DOHH2 (cell line): ENCODE measurements around the gene NPFF.

Source experiments
- H3F3A ChIP-seq: fragments of 200-600 bp; sonication (generic), shearing (Covaris generic); 2 replicates; pipeline ENCODE4 v1.6.0; 2016; ENCODE audit warnings: antibody characterized with exemption, mild to moderate bottlenecking; ENCODE audit not compliant: control insufficient read depth, insufficient read depth
- H3K27ac ChIP-seq: fragments of 200-600 bp; sonication (generic); 2 replicates; pipeline ENCODE4 v1.5.1; 2014; ENCODE audit warnings: low read depth, mild to moderate bottlenecking, low read length, moderate library complexity
- H3K27me3 ChIP-seq: fragments of 200-600 bp; sonication (generic); 2 replicates; pipeline ENCODE4 v1.6.1; 2014; ENCODE audit warnings: mild to moderate bottlenecking, low read length, mixed read lengths; ENCODE audit not compliant: control insufficient read depth
- H3K36me3 ChIP-seq: fragments of 200-600 bp; sonication (generic); 2 replicates; pipeline ENCODE4 v1.6.1; 2014; ENCODE audit warnings: mild to moderate bottlenecking, low read length, moderate library complexity, mixed read lengths; ENCODE audit not compliant: control insufficient read depth
- H3K4me1 ChIP-seq: fragments of 200-600 bp; sonication (generic); 2 replicates; pipeline ENCODE4 v1.6.1; 2014; ENCODE audit warnings: mild to moderate bottlenecking, low read length, mixed read lengths; ENCODE audit not compliant: control insufficient read depth
- H3K4me2 ChIP-seq: fragments of 200-600 bp; sonication (generic); 2 replicates; pipeline ENCODE4 v1.6.0; 2014; ENCODE audit warnings: mild to moderate bottlenecking, low read length, moderate library complexity
- H3K4me3 ChIP-seq: fragments of 200-600 bp; sonication (generic); 2 replicates; pipeline ENCODE4 v1.5.1; 2014; ENCODE audit warnings: mild to moderate bottlenecking, low read length, mixed read lengths
- H3K79me2 ChIP-seq: fragments of 200-600 bp; sonication (generic); 2 replicates; pipeline ENCODE4 v1.6.1; 2014; ENCODE audit warnings: mild to moderate bottlenecking, low read length, mixed read lengths; ENCODE audit not compliant: control insufficient read depth
- H3K9me2 ChIP-seq: fragments of 200-600 bp; sonication (generic); replicated peaks from 2 replicates; pipeline ENCODE4 v1.6.1; 2014; ENCODE audit warnings: mild to moderate bottlenecking, low read length, mixed read lengths; ENCODE audit not compliant: control insufficient read depth
- H3K9me3 ChIP-seq: fragments of 200-600 bp; sonication (generic); 2 replicates; pipeline ENCODE4 v1.6.1; 2014; ENCODE audit warnings: antibody characterized with exemption, low read length, mixed read lengths; ENCODE audit not compliant: control insufficient read depth, insufficient read depth
- H4K20me1 ChIP-seq: fragments of 200-600 bp; sonication (generic); 2 replicates; pipeline ENCODE4 v1.6.0; 2014; ENCODE audit warnings: low read depth, mild to moderate bottlenecking, antibody characterized with exemption, low read length, moderate library complexity; ENCODE audit not compliant: control insufficient read depth, insufficient read depth
- EZH2phosphoT487 ChIP-seq: fragments of 200-600 bp; sonication (generic); IDR thresholded peaks from 2 replicates; pipeline ENCODE4 v1.6.1; 2017; ENCODE audit warnings: borderline replicate concordance, mild to moderate bottlenecking, antibody characterized with exemption, low read length, moderate library complexity, mixed read lengths
- TF ChIP-seq, protein P1 (sequence below): fragments of 200-600 bp; sonication (generic); IDR thresholded peaks from one replicate; pipeline ENCODE4 v1.5.1; 2014; ENCODE audit warnings: antibody characterized with exemption, mild to moderate bottlenecking, low read depth, low read length; ENCODE audit not compliant: poor library complexity, severe bottlenecking

Gene NPFF, protein sequence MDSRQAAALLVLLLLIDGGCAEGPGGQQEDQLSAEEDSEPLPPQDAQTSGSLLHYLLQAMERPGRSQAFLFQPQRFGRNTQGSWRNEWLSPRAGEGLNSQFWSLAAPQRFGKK

DNA sequence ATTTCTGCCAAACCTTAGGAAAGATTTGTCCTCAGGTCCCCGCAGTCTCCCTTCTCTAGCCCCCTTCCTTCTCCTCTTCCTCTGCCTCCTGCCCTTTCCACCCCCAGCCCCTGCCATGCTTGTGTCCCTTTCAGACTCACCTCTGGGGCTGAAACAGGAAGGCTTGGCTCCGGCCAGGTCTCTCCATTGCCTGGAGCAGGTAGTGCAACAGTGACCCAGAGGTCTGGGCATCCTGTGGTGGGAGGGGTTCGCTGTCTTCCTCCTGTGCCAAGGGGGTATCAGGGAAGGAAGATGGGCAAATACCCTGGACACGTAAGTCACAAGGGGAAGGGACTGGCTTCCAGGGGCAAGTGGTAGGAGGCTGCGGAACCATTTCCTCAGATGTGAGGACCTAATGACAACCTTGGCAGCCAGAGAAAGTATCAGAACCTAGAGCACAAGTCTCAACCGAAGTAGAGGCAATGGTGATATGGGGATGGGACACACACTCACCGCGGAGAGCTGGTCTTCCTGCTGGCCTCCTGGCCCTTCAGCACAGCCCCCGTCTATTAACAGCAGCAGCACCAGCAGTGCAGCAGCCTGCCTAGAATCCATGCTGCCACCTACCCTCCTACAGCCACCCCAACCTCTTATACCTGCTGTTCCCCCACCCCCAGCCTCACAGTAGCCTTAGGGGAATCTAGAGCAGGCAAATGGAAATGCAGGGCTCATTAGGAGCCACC, at the start of gene NPFF:
Gene NPFF (minus strand): TSS at position 604 of the 722 bp plus-strand sequence. CDS start 10 bp downstream, at position 594.
- no peaks in the 10 kb centered on the region for H3K27me3 ChIP-seq
- peaks cover 23% of the 10 kb centered on the region; the same call in 1 of the 2 replicates for H3K36me3 ChIP-seq
- H3K4me1 ChIP-seq, result peaks cover 14% of the 10 kb centered on the region
- no peak within 1 kb of the TSS for H3K4me2 ChIP-seq
- H3K4me3 ChIP-seq, result no peak within 1 kb of the TSS
- H3K9me2 ChIP-seq, result no peaks in the 10 kb centered on the region
- no peak for TF ChIP-seq EZH2phosphoT487
- TF ChIP-seq, protein P1, sequence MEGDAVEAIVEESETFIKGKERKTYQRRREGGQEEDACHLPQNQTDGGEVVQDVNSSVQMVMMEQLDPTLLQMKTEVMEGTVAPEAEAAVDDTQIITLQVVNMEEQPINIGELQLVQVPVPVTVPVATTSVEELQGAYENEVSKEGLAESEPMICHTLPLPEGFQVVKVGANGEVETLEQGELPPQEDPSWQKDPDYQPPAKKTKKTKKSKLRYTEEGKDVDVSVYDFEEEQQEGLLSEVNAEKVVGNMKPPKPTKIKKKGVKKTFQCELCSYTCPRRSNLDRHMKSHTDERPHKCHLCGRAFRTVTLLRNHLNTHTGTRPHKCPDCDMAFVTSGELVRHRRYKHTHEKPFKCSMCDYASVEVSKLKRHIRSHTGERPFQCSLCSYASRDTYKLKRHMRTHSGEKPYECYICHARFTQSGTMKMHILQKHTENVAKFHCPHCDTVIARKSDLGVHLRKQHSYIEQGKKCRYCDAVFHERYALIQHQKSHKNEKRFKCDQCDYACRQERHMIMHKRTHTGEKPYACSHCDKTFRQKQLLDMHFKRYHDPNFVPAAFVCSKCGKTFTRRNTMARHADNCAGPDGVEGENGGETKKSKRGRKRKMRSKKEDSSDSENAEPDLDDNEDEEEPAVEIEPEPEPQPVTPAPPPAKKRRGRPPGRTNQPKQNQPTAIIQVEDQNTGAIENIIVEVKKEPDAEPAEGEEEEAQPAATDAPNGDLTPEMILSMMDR, result no peak
- H3K27ac ChIP-seq, result no peak within 1 kb of the TSS
- peaks cover 13% of the 10 kb centered on the region for H3K79me2 ChIP-seq
- no peaks in the 10 kb centered on the region for H3K9me3 ChIP-seq
- no peaks in the 10 kb centered on the region for H4K20me1 ChIP-seq
- peaks cover 3% of the 10 kb centered on the region; the same call in 1 of the 2 replicates for H3F3A ChIP-seq

DNA sequence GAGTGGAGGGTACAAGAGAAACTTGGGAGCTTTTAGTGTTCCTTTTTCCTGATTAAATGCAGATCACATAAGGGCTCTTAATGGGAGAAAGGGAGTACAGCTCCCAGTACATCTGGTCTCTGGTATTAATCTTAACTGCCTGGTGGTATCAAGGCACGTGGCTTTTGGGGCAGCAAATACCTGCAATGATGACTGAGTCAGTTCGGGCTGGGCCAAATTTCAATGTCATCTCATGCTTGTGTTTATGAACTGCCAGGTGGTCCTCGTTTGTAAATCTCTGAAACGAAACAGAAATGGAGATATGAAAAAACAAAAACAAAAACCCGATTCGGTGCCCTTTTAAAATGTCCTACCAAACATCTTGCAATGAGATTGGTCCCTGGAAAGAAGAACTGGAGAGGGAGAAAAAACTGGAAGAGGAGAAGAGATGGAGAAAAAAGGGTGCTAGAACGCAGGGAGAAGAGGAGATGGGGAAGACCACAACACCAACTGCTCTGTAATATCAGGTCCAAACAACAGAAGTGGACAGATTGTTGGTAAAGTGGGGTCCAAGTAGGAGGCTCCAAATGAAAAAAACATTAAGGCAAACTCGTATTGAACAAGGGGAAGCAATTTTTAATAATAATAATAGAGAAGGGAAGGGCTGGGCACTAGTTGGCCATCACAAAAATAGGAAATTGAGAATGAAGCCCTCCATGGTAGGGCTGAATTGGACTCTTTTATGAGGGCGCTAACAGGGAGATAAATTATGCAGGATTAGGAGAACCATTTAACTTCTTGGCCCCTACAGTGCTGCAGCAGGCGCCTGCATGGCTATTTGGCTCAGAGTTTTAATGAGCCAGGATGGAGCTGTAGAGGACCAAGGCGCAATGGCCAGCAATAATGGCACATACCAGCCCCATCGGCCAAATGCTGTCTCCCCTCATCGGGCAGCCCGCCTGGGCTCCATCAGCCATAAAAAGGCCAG, 45.4 kb upstream of the NPFF start:
- H3K4me2 ChIP-seq, result no peak overlapping the region
- H3K79me2 ChIP-seq, result no peaks in the 10 kb centered on the region

DNA sequence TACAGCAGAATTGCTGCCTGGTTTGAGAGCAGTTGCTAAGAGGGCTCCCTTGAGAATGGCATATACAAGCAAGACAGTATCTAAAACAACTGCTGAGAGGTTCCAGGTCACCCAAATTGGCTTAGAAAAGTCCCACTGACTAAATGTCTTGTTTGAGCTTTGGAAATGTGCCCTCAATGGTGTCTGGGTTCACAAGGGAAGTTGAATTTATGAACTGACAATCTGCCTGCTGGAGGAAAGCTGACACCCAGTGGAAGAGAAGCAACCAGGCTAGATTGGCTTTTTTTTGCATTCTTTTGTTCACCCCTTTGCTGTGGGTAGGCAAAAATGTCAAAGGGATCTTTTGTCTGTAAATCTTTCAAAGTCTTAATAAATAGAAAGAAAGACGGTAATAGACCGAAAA, 44.6 kb upstream of the NPFF start:
- H3K4me3 ChIP-seq, result no peak overlapping the region

More for the DNA sequence above, 45.4 kb upstream of the NPFF start:
- Histone ChIP-seq H3K4me1 (no peaks in the 10 kb centered on the region), H4K20me1 (no peaks in the 10 kb centered on the region), H3K4me3 (no peak overlapping the region), H3K27ac (no peak overlapping the region), H3F3A (no peaks in the 10 kb centered on the region), H3K9me2 (no peaks in the 10 kb centered on the region), H3K9me3 (no peaks in the 10 kb centered on the region), H3K36me3 (no peaks in the 10 kb centered on the region), H3K27me3 (no peaks in the 10 kb centered on the region)
- TF ChIP-seq, protein P1, result no peak
- no peak for TF ChIP-seq EZH2phosphoT487

More for the DNA sequence above, 44.6 kb upstream of the NPFF start:
- no peaks in the 10 kb centered on the region for H3K79me2 ChIP-seq
- no peak overlapping the region for H3K4me2 ChIP-seq
- H3K36me3 ChIP-seq, result no peaks in the 10 kb centered on the region
- no peaks in the 10 kb centered on the region for H3K9me3 ChIP-seq
- H3F3A ChIP-seq, result no peaks in the 10 kb centered on the region
- TF ChIP-seq, protein P1, result no peak
- no peak for TF ChIP-seq EZH2phosphoT487
- H3K9me2 ChIP-seq, result no peaks in the 10 kb centered on the region
- no peaks in the 10 kb centered on the region for H4K20me1 ChIP-seq
- no peaks in the 10 kb centered on the region for H3K4me1 ChIP-seq
- no peak overlapping the region for H3K27ac ChIP-seq
- H3K27me3 ChIP-seq, result no peaks in the 10 kb centered on the region
